SU-DHL-6 (cell line): ENCODE results near the gene IDNK.

Experiments used
- H2AFZ ChIP-seq: fragments of 200-600 bp; sonication (generic); 2 replicates; pipeline ENCODE4 v1.6.1; 2014; ENCODE audit warnings: low read depth, mild to moderate bottlenecking, moderate library complexity, mixed read lengths, antibody characterized with exemption, low read length; ENCODE audit not compliant: severe bottlenecking
- H3F3A ChIP-seq: fragments of 200-600 bp; shearing (Covaris generic); 2 replicates; pipeline ENCODE4 v1.6.0; 2016; ENCODE audit warnings: antibody characterized with exemption, mild to moderate bottlenecking; ENCODE audit not compliant: insufficient read depth
- H3K27ac ChIP-seq: fragments of 200-600 bp; sonication (generic); 2 replicates; pipeline ENCODE4 v1.5.1; 2016; ENCODE audit warnings: low read depth, mild to moderate bottlenecking, low read length, moderate library complexity, mixed read lengths
- H3K27me3 ChIP-seq: fragments of 200-600 bp; sonication (generic), shearing (Covaris generic); 2 replicates; pipeline ENCODE4 v1.6.0; 2014; ENCODE audit warnings: mild to moderate bottlenecking, low read length
- H3K36me3 ChIP-seq: fragments of 200-600 bp; sonication (generic); 2 replicates; pipeline ENCODE4 v1.6.1; 2014; ENCODE audit warnings: mild to moderate bottlenecking, low read length, mixed read lengths
- H3K4me2 ChIP-seq: fragments of 300-600, 200-600 bp; shearing (Covaris generic), sonication (generic); 2 replicates; pipeline ENCODE4 v1.6.0; 2014; ENCODE audit warnings: low read length, low read depth, mild to moderate bottlenecking; ENCODE audit not compliant: poor library complexity, severe bottlenecking
- H3K4me3 ChIP-seq: fragments of 200-600 bp; sonication (generic); 2 replicates; pipeline ENCODE4 v1.5.1; 2014; ENCODE audit warnings: antibody characterized with exemption, low read length, mild to moderate bottlenecking, mixed read lengths; ENCODE audit not compliant: insufficient read depth, poor library complexity, severe bottlenecking
- H3K79me2 ChIP-seq: fragments of 200-600 bp; sonication (generic); 2 replicates; pipeline ENCODE4 v1.6.1; 2014; ENCODE audit warnings: mild to moderate bottlenecking, low read length, moderate library complexity; ENCODE audit not compliant: insufficient read depth
- H3K9ac ChIP-seq: fragments of 200-600 bp; sonication (generic); 2 replicates; pipeline ENCODE4 v1.7.0; 2014; ENCODE audit warnings: mild to moderate bottlenecking, low read length
- H3K9me2 ChIP-seq: fragments of 200-600 bp; sonication (generic); replicated peaks from 2 replicates; pipeline ENCODE4 v1.6.1; 2014; ENCODE audit warnings: low read length; ENCODE audit not compliant: insufficient read depth
- H3K9me3 ChIP-seq: fragments of 200-600 bp; sonication (generic); 2 replicates; pipeline ENCODE4 v1.6.1; 2014; ENCODE audit warnings: low read length, mixed read lengths; ENCODE audit not compliant: insufficient read depth
- H4K20me1 ChIP-seq: fragments of 200-600 bp; sonication (generic); 2 replicates; pipeline ENCODE4 v1.6.1; 2014; ENCODE audit warnings: low read depth, mild to moderate bottlenecking, antibody characterized with exemption, low read length, moderate library complexity, mixed read lengths
- CTCF ChIP-seq: fragments of 200-600 bp; sonication (generic); IDR thresholded peaks from one replicate; pipeline ENCODE4 v1.5.1; 2017; ENCODE audit warnings: antibody characterized with exemption, mild to moderate bottlenecking, low read length, moderate library complexity; ENCODE audit not compliant: insufficient read depth, poor library complexity, severe bottlenecking
- EZH2phosphoT487 ChIP-seq: fragments of 200-600 bp; sonication (generic), shearing (Covaris generic); conservative IDR thresholded peaks from 2 replicates; pipeline ENCODE4 v1.6.1; 2018; ENCODE audit warnings: mild to moderate bottlenecking, antibody characterized with exemption, low read length, moderate library complexity, mixed read lengths

The IDNK gene

DNA sequence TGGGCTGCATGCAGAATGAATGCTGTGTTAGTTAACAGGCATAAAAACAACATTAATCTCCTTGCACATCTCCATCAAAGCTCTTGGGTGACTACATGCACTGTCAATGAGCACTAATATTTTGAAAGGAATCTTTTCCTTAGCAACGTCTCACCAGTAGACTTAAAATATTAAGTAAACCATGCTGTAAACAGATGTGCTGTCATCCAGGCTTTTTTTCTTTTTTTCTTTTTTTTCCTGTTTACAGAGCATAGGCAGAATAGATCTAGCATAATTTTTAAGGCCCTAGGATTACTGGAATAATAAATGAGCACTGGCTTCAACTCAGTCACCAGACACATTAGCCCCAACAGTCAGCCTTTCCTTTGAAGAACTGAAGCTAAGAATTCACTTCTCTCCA lies 48.5 kb downstream of the IDNK start:
- Histone ChIP-seq H4K20me1 (no peaks in the 10 kb centered on the region), H2AFZ (no peak overlapping the region), H3K9me3 (no peaks in the 10 kb centered on the region), H3K4me3 (no peak overlapping the region), H3K27ac (no peak overlapping the region), H3K4me2 (no peak overlapping the region), H3K79me2 (peaks cover 9% of the 10 kb centered on the region; the same call in 1 of the 2 replicates), H3K9me2 (no peaks in the 10 kb centered on the region), H3F3A (no peaks in the 10 kb centered on the region), H3K27me3 (no peaks in the 10 kb centered on the region), H3K9ac (no peak overlapping the region), H3K36me3 (peaks cover 24% of the 10 kb centered on the region)
- TF ChIP-seq CTCF (no peak), EZH2phosphoT487 (no peak)

- Histone ChIP-seq H3F3A (no peaks in the 10 kb centered on the region), H3K9ac (no peak overlapping the region), H3K36me3 (peaks cover 26% of the 10 kb centered on the region), H3K4me3 (no peak overlapping the region), H4K20me1 (no peaks in the 10 kb centered on the region), H3K4me2 (no peak overlapping the region), H2AFZ (no peak overlapping the region), H3K27ac (no peak overlapping the region), H3K27me3 (no peaks in the 10 kb centered on the region), H3K9me3 (no peaks in the 10 kb centered on the region), H3K9me2 (no peaks in the 10 kb centered on the region), H3K79me2 (peaks cover 12% of the 10 kb centered on the region)
- TF ChIP-seq CTCF, result no peak
- TF ChIP-seq EZH2phosphoT487, result no peak
Observed at GRCh38 chr9:83675466-83675865, 52.5 kb downstream of the IDNK start.

DNA sequence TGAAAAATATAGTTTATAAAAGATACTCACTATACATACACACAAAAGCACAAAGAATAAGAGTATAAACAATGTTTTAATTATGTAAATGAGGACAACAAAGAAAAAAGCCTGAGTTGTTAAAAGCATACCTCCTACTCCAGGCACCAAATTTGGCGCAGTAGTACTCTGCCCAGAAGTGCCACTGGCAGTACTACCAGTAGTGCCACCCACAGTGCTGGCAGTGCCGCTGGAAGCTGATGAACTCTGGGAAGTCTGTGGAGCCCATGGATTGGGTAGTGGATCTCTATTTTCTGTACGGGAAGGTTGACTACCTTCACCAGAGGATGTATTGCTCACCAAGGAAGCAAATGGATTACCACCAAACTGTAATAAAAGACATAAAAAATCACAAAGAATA lies 54.7 kb downstream of the IDNK start:
- Histone ChIP-seq H3K4me3 (no peak overlapping the region), H3K4me2 (no peak overlapping the region), H3K27me3 (no peaks in the 10 kb centered on the region), H3K36me3 (peaks cover 27% of the 10 kb centered on the region), H3K27ac (no peak overlapping the region), H2AFZ (no peak overlapping the region), H3K9me2 (no peaks in the 10 kb centered on the region), H3F3A (no peaks in the 10 kb centered on the region), H3K79me2 (peaks cover 22% of the 10 kb centered on the region), H4K20me1 (no peaks in the 10 kb centered on the region), H3K9me3 (no peaks in the 10 kb centered on the region), H3K9ac (no peak overlapping the region)
- TF ChIP-seq EZH2phosphoT487 (no peak), CTCF (no peak)
